ENCODE data around the gene IL18R1. TPM values are rescaled to one million over a fixed set of nuclear protein-coding genes. Genes with fewer than 3 reads are reported as not detected.

Gene IL18R1
- polyA plus RNA-seq, 1 experiment: 2.5 TPM

GRCh38 chr2:102444233-102444632 is 88.6 kb downstream of the IL18R1 start:
- ChIA-PET CTCF (interaction anchor here (0.6 to 3.1 kb wide), 30 partner anchors 7 to 598 kb away, joined by 3 to 28 read pairs (median 4); no protein-coding TSS in a partner anchor), POLR2A (no interaction called here)
- TF ChIP-seq CTCF (IDR thresholded peaks at IDR 0.05; ENCODE audit: low read depth, low read length): no peak

GRCh38 chr2:102446936-102447335 is 91.3 kb downstream of the IL18R1 start:
- ChIA-PET POLR2A (no interaction called here), CTCF (interaction anchor here (1.2 to 3.6 kb wide), 5 partner anchors 94 to 562 kb away, joined by 3 to 33 read pairs (median 6); no protein-coding TSS in a partner anchor)
- Histone ChIP-seq H3K9me3 (ENCODE audit: control insufficient read depth, insufficient read depth, low read length) (no peaks in the 10 kb centered on the region; the same call in 1 of the 2 replicates), H3K4me3 (ENCODE audit: low read depth, low read length) (no peak overlapping the region), H3K27ac (ENCODE audit: low read depth, low read length) (no peak overlapping the region), H3K27me3 (ENCODE audit: control insufficient read depth, insufficient read depth, low read length) (peaks cover 7% of the 10 kb centered on the region)
- no peak for TF ChIP-seq CTCF (IDR thresholded peaks at IDR 0.05; ENCODE audit: low read depth, low read length)
- no peak for DNase-seq (ENCODE audit: low read depth, low spot score)

More at GRCh38 chr2:102444233-102444632, 88.6 kb downstream of the IL18R1 start:
- Histone ChIP-seq H3K27me3 (ENCODE audit: control insufficient read depth, insufficient read depth, low read length) (no peaks in the 10 kb centered on the region), H3K9me3 (ENCODE audit: control insufficient read depth, insufficient read depth, low read length) (no peaks in the 10 kb centered on the region; the same call in 1 of the 2 replicates), H3K27ac (ENCODE audit: low read depth, low read length) (no peak overlapping the region), H3K4me3 (ENCODE audit: low read depth, low read length) (no peak overlapping the region)
- DNase-seq (ENCODE audit: low read depth, low spot score): no peak

Small RNA genes lying within 50 kb of the gene (small RNA-seq; reads per million reads assigned to genes)
- not detected for gene MIR4772 (ENCODE audit: insufficient read length, low read depth)

Other genes with a start within 250 kb of the IL18R1 start
- gene IL1R1, start 213.1 kb upstream of the IL18R1 start, polyA plus RNA-seq (2011; rRNA removed): 88.8 and 102 TPM in 2 replicates
- gene IL1RL2, start 168.8 kb upstream of the IL18R1 start, polyA plus RNA-seq (2011; rRNA removed): 0.37 and 0.72 TPM in 2 replicates
- gene IL1RL1, start 44.2 kb upstream of the IL18R1 start, polyA plus RNA-seq (2011; rRNA removed): 0.30 and 0.31 TPM in 2 replicates
- gene IL18RAP, start 67.4 kb downstream of the IL18R1 start, polyA plus RNA-seq (2011; rRNA removed): 0.10 TPM in 1 of 2 replicates, not detected in the other
- not detected in 2 replicates for gene SLC9A4, start 117.4 kb downstream of the IL18R1 start, polyA plus RNA-seq (2011; rRNA removed)